Inflammatory macrophage treated with lipopolysaccharide for 4 hours (primary cell): ENCODE data around the gene ACAP3.

Experiments
- DNase-seq: peaks from one replicate; pipeline ENCODE4 v3.0.0-alpha.2; 2020

ACAP3 gene

DNA sequence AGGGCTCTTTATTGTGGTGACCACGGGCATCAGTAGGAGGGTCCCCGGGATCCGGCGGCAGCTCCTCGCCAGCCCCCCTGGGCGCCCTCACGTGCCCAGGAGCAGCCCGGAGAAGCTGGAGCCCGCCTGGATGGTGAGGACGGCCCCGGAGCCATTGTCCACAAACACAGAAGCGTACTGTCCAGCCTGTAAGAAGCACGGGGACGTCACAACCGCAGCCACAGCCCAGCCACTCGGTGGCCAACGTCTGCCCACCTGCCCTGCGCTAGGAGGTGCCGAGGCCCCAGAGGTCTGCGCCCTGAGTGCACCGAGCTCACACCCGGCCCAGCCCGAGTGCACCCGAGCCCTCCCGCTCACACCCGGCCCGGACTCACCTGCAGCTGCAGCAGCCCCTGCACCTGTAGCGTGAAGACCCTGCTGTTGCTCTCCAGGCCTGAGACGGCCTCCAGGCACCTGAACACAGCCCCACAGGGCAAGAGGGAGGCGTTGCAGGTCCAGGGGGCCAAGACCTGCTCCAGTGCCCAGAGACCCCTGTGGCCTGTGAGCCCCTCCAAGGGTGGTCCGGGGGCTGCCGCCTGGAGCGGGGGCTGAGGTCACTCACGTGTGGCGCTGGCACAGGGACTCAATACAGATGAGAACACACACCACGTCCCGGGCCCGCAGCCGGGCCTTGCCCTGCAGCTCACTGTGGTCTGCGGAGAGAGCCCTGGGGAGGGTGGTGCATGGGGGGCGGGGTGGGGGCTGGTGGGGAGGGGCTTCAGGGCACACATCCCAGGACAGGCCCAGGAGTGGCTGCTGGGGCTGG lies 65.1 kb downstream of the ACAP3 start:
- DNase-seq = no peak
